Measurements from ENCODE around the gene FOXN1. TPM values are rescaled to one million over a fixed set of nuclear protein-coding genes. Genes with fewer than 3 reads are reported as not detected.

FOXN1 gene
- total RNA-seq, 4 donors from 2014 or later, result not detected

GRCh38 chr17:28508211-28508724 lies 2.1 kb downstream of the FOXN1 start:
- Histone ChIP-seq H3K27ac (no peak overlapping the region), H3K4me3 (no peak overlapping the region)

GRCh38 chr17:28509789-28510188 lies 3.6 kb downstream of the FOXN1 start:
- Histone ChIP-seq H3K4me1 (no peaks in the 10 kb centered on the region), H3K27me3 (no peaks in the 10 kb centered on the region), H3K27ac (no peak overlapping the region), H3K36me3 (no peaks in the 10 kb centered on the region), H3K4me3 (no peak overlapping the region), H3K9me3 (no peaks in the 10 kb centered on the region)
- TF ChIP-seq POLR2A (IDR thresholded peaks at IDR 0.05) (no peak), CTCF (IDR thresholded peaks at IDR 0.05) (no peak)
- DNase-seq, result no peak

More at GRCh38 chr17:28508211-28508724, 2.1 kb downstream of the FOXN1 start:
- DNase-seq, result no peak
- TF ChIP-seq CTCF (IDR thresholded peaks at IDR 0.05) (no peak), POLR2A (IDR thresholded peaks at IDR 0.05) (no peak)
- Histone ChIP-seq H3K4me1 (no peaks in the 10 kb centered on the region), H3K36me3 (no peaks in the 10 kb centered on the region), H3K27me3 (no peaks in the 10 kb centered on the region), H3K9me3 (no peaks in the 10 kb centered on the region)

GRCh38 chr17:28511858-28512461 lies 5.8 kb downstream of the FOXN1 start:
- no peak for TF ChIP-seq CTCF (IDR thresholded peaks at IDR 0.05)
- TF ChIP-seq POLR2A (IDR thresholded peaks at IDR 0.05), result no peak
- Histone ChIP-seq H3K4me3 (no peak overlapping the region), H3K27me3 (no peaks in the 10 kb centered on the region), H3K9me3 (no peaks in the 10 kb centered on the region), H3K36me3 (no peaks in the 10 kb centered on the region), H3K27ac (no peak overlapping the region), H3K4me1 (no peaks in the 10 kb centered on the region)
- no peak for DNase-seq

GRCh38 chr17:28513476-28513875 lies 7.3 kb downstream of the FOXN1 start:
- Histone ChIP-seq H3K9me3 (no peaks in the 10 kb centered on the region), H3K4me1 (no peaks in the 10 kb centered on the region), H3K27ac (no peak overlapping the region), H3K27me3 (no peaks in the 10 kb centered on the region), H3K36me3 (no peaks in the 10 kb centered on the region), H3K4me3 (no peak overlapping the region)
- no peak for DNase-seq
- TF ChIP-seq CTCF (IDR thresholded peaks at IDR 0.05), result no peak
- no peak for TF ChIP-seq POLR2A (IDR thresholded peaks at IDR 0.05)

GRCh38 chr17:28514561-28515002 lies 8.4 kb downstream of the FOXN1 start:
- no peak for TF ChIP-seq CTCF (IDR thresholded peaks at IDR 0.05)
- no peak for TF ChIP-seq POLR2A (IDR thresholded peaks at IDR 0.05)
- no peaks in the 10 kb centered on the region for H3K9me3 ChIP-seq
- H3K4me1 ChIP-seq, result no peaks in the 10 kb centered on the region
- H3K36me3 ChIP-seq, result no peaks in the 10 kb centered on the region
- H3K27me3 ChIP-seq, result no peaks in the 10 kb centered on the region
- H3K4me3 ChIP-seq, result no peak overlapping the region
- H3K27ac ChIP-seq, result no peak overlapping the region
- peak in 2 of 3 donors; percentile 57 to 66 for DNase-seq
